Right lobe of liver (tissue), 6 donors: ENCODE measurements around the gene CCDC70. TPM values are rescaled to one million over a fixed set of nuclear protein-coding genes. Genes with fewer than 3 reads are reported as not detected.

Experiments
- ATAC-seq, 4 donors: fragments of 200-7000 bp; cut with Tn5 transposase; one replicate each; pipeline ENCODE4 v1.9.1; 2020; ENCODE audit warnings: mild to moderate bottlenecking in 4 of 4, moderate library complexity in 4 of 4
- DNase-seq, 3 donors: peaks; one replicate each; pipeline ENCODE4 v3.0.0-alpha.2; 2020
- H3K27ac ChIP-seq, 3 donors: fragments of 200-600 bp; one replicate each; pipeline ENCODE4 v1.8.0; 2022
- H3K27me3 ChIP-seq, 2 donors: fragments of 200-600 bp; one replicate each; pipeline ENCODE4 v1.8.0; 2022
- H3K36me3 ChIP-seq, 4 donors: fragments of 200-600 bp; sonication (generic) in 1 of 4; one replicate each; pipeline versions ENCODE4 v1.5.1 to v1.8.0; 2017 to 2022; ENCODE audit warnings: control low read depth in 1 of 4
- H3K4me1 ChIP-seq, 4 donors: fragments of 200-600 bp; sonication (generic) in 1 of 4; one replicate each; pipeline versions ENCODE4 v1.5.1 to v1.8.0; 2017 to 2022; ENCODE audit warnings: control low read depth in 1 of 4
- H3K4me3 ChIP-seq, 3 donors: fragments of 200-600 bp; one replicate each; pipeline ENCODE4 v1.8.0; 2022
- H3K9me3 ChIP-seq, 4 donors: fragments of 200-600 bp; sonication (generic) in 1 of 4; one replicate each; pipeline versions ENCODE4 v1.5.1 to v1.8.0; 2017 to 2022; ENCODE audit warnings: control low read depth in 1 of 4
- CTCF ChIP-seq, 4 donors: fragments of 200-600 bp in 3 of 4; fragments of 450-650 bp in 1 of 4; IDR thresholded peaks; one replicate each; pipeline versions ENCODE4 v1.5.1 to v1.8.0; 2016 to 2022; ENCODE audit warnings: antibody characterized with exemption in 4 of 4, mild to moderate bottlenecking in 2 of 4
- POLR2A ChIP-seq: fragments of 450-650 bp; IDR thresholded peaks from one replicate; pipeline ENCODE4 v1.6.1; 2017; ENCODE audit warnings: antibody characterized with exemption, mild to moderate bottlenecking
- WGBS: methylation state at CpG from one replicate; pipeline ENCODE4 v1.1.6; 2018; ENCODE audit warnings: low coverage, low lambda C conversion rate; ENCODE audit not compliant: insufficient coverage; ENCODE audit errors: missing lambda C conversion rate; 5-methylcytosine and 5-hydroxymethylcytosine counted together
- intact Hi-C, 2 donors: fragments of 100-400 bp; cut with DNase I; formaldehyde crosslinking; loops; one replicate each; pipeline versions ENCODE4 v1.11.2 to v1.14.1; 2022
- total RNA-seq, 6 experiments: library from RNA; depleted of rRNA in 2 of 6; stranded (reverse); fragments of >200 nt in 2 of 6; fragmentation: NEBNext Ultra II Directional in 3 of 6; extraction: Animal tissue kit (Norgen Biotek cat#: 25700) in 3 of 6; gene quantifications; one replicate each; pipeline versions ENCODE4 v1.1.0 to v1.2.4, GENCODE V29; 2016 to 2023
- donor health status: DM: no; HTN: yes; CAD: no.
- donor health status: DM: no; HTN: no; CAD: no.
- donor health status: DM: no; HTN: no; CAD: no.
- donor health status: DM: no; HTN: yes; CAD: no.
- donor health status: DM: no; HTN: yes; CAD: no.

The CCDC70 gene
- total RNA-seq, 6 experiments from 2014 or later = not detected

GRCh38 chr13:51879133-51879532 is 17.4 kb downstream of the CCDC70 start:
- ATAC-seq (no peak), DNase-seq (no peak)
- intact Hi-C loops = no loop called here
- Histone ChIP-seq H3K4me3 (no peak overlapping the region), H3K9me3 (no peaks in the 10 kb centered on the region), H3K36me3 (no peaks in the 10 kb centered on the region), H3K4me1 (no peaks in the 10 kb centered on the region), H3K27ac (no peak overlapping the region), H3K27me3 (no peaks in the 10 kb centered on the region)
- TF ChIP-seq POLR2A (no peak), CTCF (IDR thresholded peaks at IDR 0.05) (no peak)
- WGBS = 76% methylated on average over 4 of the region's 4 CpGs

- Histone ChIP-seq H3K36me3 (no peaks in the 10 kb centered on the region), H3K27ac (no peak overlapping the region), H3K9me3 (no peaks in the 10 kb centered on the region), H3K27me3 (no peaks in the 10 kb centered on the region), H3K4me1 (no peaks in the 10 kb centered on the region), H3K4me3 (no peak overlapping the region)
- TF ChIP-seq CTCF (IDR thresholded peaks at IDR 0.05) = no peak
- TF ChIP-seq POLR2A = no peak
- ATAC-seq (no peak), DNase-seq (no peak)
- intact Hi-C loops = no loop called here
- 89% methylated on average over 1 of the region's 1 CpG for WGBS
Measured at GRCh38 chr13:51881296-51881695, 19.5 kb downstream of the CCDC70 start.

GRCh38 chr13:51882570-51883225 is 20.9 kb downstream of the CCDC70 start:
- TF ChIP-seq POLR2A = no peak
- no peak for TF ChIP-seq CTCF (IDR thresholded peaks at IDR 0.05)
- no peak for DNase-seq
- Histone ChIP-seq H3K27me3 (no peaks in the 10 kb centered on the region), H3K4me3 (no peak overlapping the region), H3K36me3 (no peaks in the 10 kb centered on the region), H3K27ac (no peak overlapping the region), H3K9me3 (no peaks in the 10 kb centered on the region), H3K4me1 (no peaks in the 10 kb centered on the region)
- ATAC-seq = no peak
- WGBS = 100% methylated on average over 1 of the region's 6 CpGs
- intact Hi-C loops = no loop called here

GRCh38 chr13:51883226-51883600 is 21.4 kb downstream of the CCDC70 start:
- Histone ChIP-seq H3K4me1 (no peaks in the 10 kb centered on the region), H3K36me3 (no peaks in the 10 kb centered on the region), H3K27me3 (no peaks in the 10 kb centered on the region), H3K9me3 (no peaks in the 10 kb centered on the region), H3K4me3 (no peak overlapping the region), H3K27ac (no peak overlapping the region)
- intact Hi-C loops = no loop called here
- WGBS = 75% methylated on average over 4 of the region's 5 CpGs
- TF ChIP-seq CTCF (IDR thresholded peaks at IDR 0.05) (no peak), POLR2A (no peak)
- DNase-seq (no peak), ATAC-seq (no peak)

- H3K4me3 ChIP-seq = no peak overlapping the region
- no peak overlapping the region for H3K27ac ChIP-seq
- DNase-seq (no peak), ATAC-seq (no peak)
- no peak for TF ChIP-seq CTCF (IDR thresholded peaks at IDR 0.05)
- TF ChIP-seq POLR2A = no peak
- 83% methylated on average over 2 of the region's 2 CpGs for WGBS
- no peaks in the 10 kb centered on the region for H3K9me3 ChIP-seq
- intact Hi-C loops = no loop called here
- H3K27me3 ChIP-seq = no peaks in the 10 kb centered on the region
- no peaks in the 10 kb centered on the region for H3K36me3 ChIP-seq
- no peaks in the 10 kb centered on the region for H3K4me1 ChIP-seq
Measured at GRCh38 chr13:51885651-51886050, 23.9 kb downstream of the CCDC70 start.
